Fibroblast of mammary gland (primary cell): ENCODE measurements around the gene CEP112.

ENCODE experiments used
- DNase-seq: peaks from one replicate; pipeline ENCODE4 v3.0.0-alpha.2; 2010; ENCODE audit warnings: low read depth
- H3K4me3 ChIP-seq: 2 replicates; pipeline ENCODE4 v1.5.1; 2011; ENCODE audit warnings: low read depth, mild to moderate bottlenecking, low read length, moderate library complexity; ENCODE audit not compliant: control insufficient read depth
- CTCF ChIP-seq: conservative IDR thresholded peaks from 2 replicates; pipeline ENCODE4 v1.5.1; 2011; ENCODE audit warnings: low read depth, low read length, inconsistent platforms; ENCODE audit not compliant: control insufficient read depth, insufficient read depth

The CEP112 gene

GRCh38 chr17:65638221-65638975 is 553.5 kb downstream of the CEP112 start:
- DNase-seq: no peak
- TF ChIP-seq CTCF: no peak
- H3K4me3 ChIP-seq: no peak overlapping the region

- no peak overlapping the region for H3K4me3 ChIP-seq
- DNase-seq: no peak
- TF ChIP-seq CTCF: no peak
These were observed 554.1 kb downstream of the CEP112 start for GRCh38 chr17:65637786-65638185.

- DNase-seq: no peak
- H3K4me3 ChIP-seq: no peak overlapping the region
- TF ChIP-seq CTCF: no peak
These were observed 557.4 kb downstream of the CEP112 start for GRCh38 chr17:65634533-65634932.

- no peak for DNase-seq
- H3K4me3 ChIP-seq: no peak overlapping the region
- no peak for TF ChIP-seq CTCF
These were observed 557.9 kb downstream of the CEP112 start for GRCh38 chr17:65633988-65634387.

GRCh38 chr17:65633146-65633881 is 558.6 kb downstream of the CEP112 start:
- DNase-seq: no peak
- TF ChIP-seq CTCF: no peak

GRCh38 chr17:65630502-65630901 is 561.4 kb downstream of the CEP112 start:
- H3K4me3 ChIP-seq: no peak overlapping the region
- no peak for TF ChIP-seq CTCF
- no peak for DNase-seq

More at GRCh38 chr17:65633146-65633881, 558.6 kb downstream of the CEP112 start:
- no peak overlapping the region for H3K4me3 ChIP-seq
